Upper lobe of right lung (tissue), 1 donor: Measurements from ENCODE around the gene PSAP. TPM values are rescaled to one million over a fixed set of nuclear protein-coding genes. Genes with fewer than 3 reads are reported as not detected.
"Not testable (repeated sequence)": the region's sequence is repeated elsewhere in the genome, so short reads cannot be mapped to it uniquely, and the experiment has no call there.

Experiments used
- ATAC-seq: fragments of 200-7000 bp; cut with Tn5 transposase; one replicate; pipeline ENCODE4 v1.9.1; 2020; ENCODE audit warnings: mild to moderate bottlenecking, moderate library complexity
- DNase-seq: peaks from one replicate; pipeline ENCODE4 v3.0.0-alpha.2; 2020
- H3K27ac ChIP-seq: fragments of 200-600 bp; one replicate; pipeline ENCODE4 v1.8.0; 2022
- H3K27me3 ChIP-seq: fragments of 200-600 bp; one replicate; pipeline ENCODE4 v1.8.0; 2022; ENCODE audit warnings: mild to moderate bottlenecking
- H3K36me3 ChIP-seq: fragments of 200-600 bp; one replicate; pipeline ENCODE4 v1.8.0; 2022
- H3K4me1 ChIP-seq: fragments of 200-600 bp; one replicate; pipeline ENCODE4 v1.8.0; 2022
- H3K4me3 ChIP-seq: fragments of 200-600 bp; one replicate; pipeline ENCODE4 v1.8.0; 2022; ENCODE audit warnings: mild to moderate bottlenecking
- H3K9me3 ChIP-seq: fragments of 200-600 bp; one replicate; pipeline ENCODE4 v1.8.0; 2022
- CTCF ChIP-seq: fragments of 200-600 bp; IDR thresholded peaks from one replicate; pipeline ENCODE4 v1.8.0; 2022; ENCODE audit warnings: antibody characterized with exemption
- intact Hi-C: fragments of 100-400 bp; cut with DNase I; formaldehyde crosslinking; loops from one replicate; pipeline ENCODE4 v1.11.0; 2022
- total RNA-seq: library from RNA; stranded (reverse); fragmentation: NEBNext Ultra II Directional; extraction: Animal tissue kit (Norgen Biotek cat#: 25700); gene quantifications from one replicate; pipeline ENCODE4 v1.2.1, GENCODE V29; 2021
- donor health status: DM: no; HTN: yes; CAD: no; lungs with severe emphysema.

The PSAP gene
- total RNA-seq, 1 donor from 2014 or later, result 1,464 TPM

- intact Hi-C loops, result no loop called here
- H3K27ac ChIP-seq, result no peak overlapping the region
- no peak overlapping the region for H3K4me3 ChIP-seq
- H3K9me3 ChIP-seq, result no peaks in the 10 kb centered on the region
- DNase-seq (no peak), ATAC-seq (no peak)
- TF ChIP-seq CTCF, result no peak
- H3K36me3 ChIP-seq, result no peaks in the 10 kb centered on the region
- H3K4me1 ChIP-seq, result peaks cover 21% of the 10 kb centered on the region
- H3K27me3 ChIP-seq, result no peaks in the 10 kb centered on the region
Measured at GRCh38 chr10:71856619-71857018, 5.6 kb upstream of the PSAP start.

GRCh38 chr10:71854031-71854430 lies 3.0 kb upstream of the PSAP start:
- H3K36me3 ChIP-seq, result no peaks in the 10 kb centered on the region
- intact Hi-C loops, result no loop called here
- no peaks in the 10 kb centered on the region for H3K27me3 ChIP-seq
- ATAC-seq (no peak), DNase-seq (no peak)
- peaks cover 8% of the 10 kb centered on the region for H3K4me1 ChIP-seq
- H3K27ac ChIP-seq, result no peak overlapping the region
- H3K9me3 ChIP-seq, result no peaks in the 10 kb centered on the region
- no peak for TF ChIP-seq CTCF
- H3K4me3 ChIP-seq, result no peak overlapping the region

- DNase-seq, result peak; percentile 84
- H3K36me3 ChIP-seq, result no peaks in the 10 kb centered on the region
Measured at GRCh38 chr10:71852355-71852937, 1.4 kb upstream of the PSAP start.

GRCh38 chr10:71851465-71852095 lies 529 bp upstream of the PSAP start:
- Histone ChIP-seq H3K4me1 (peaks cover 30% of the 10 kb centered on the region), H3K27ac (peak overlapping the region; percentile 95), H3K4me3 (peak overlapping the region; percentile 100)
- ATAC-seq, DNase-seq, H3K9me3 ChIP-seq, intact Hi-C loops, H3K27me3 ChIP-seq, H3K36me3 ChIP-seq: not testable (repeated sequence)

More at GRCh38 chr10:71852355-71852937, 1.4 kb upstream of the PSAP start:
- Histone ChIP-seq H3K27me3 (no peaks in the 10 kb centered on the region), H3K4me3 (no peak overlapping the region), H3K9me3 (no peaks in the 10 kb centered on the region), H3K27ac (peak overlapping the region; percentile 95), H3K4me1 (peaks cover 23% of the 10 kb centered on the region)
- intact Hi-C loops, result no loop called here
- peak; percentile 57 for ATAC-seq
- TF ChIP-seq CTCF, result no peak

- Histone ChIP-seq H3K36me3 (no peaks in the 10 kb centered on the region), H3K27ac (peak overlapping the region; percentile 95), H3K4me3 (peak overlapping the region; percentile 100), H3K9me3 (no peaks in the 10 kb centered on the region), H3K4me1 (peaks cover 38% of the 10 kb centered on the region), H3K27me3 (no peaks in the 10 kb centered on the region)
- no peak for DNase-seq
- no peak for ATAC-seq
- intact Hi-C loops, result no loop called here
- no peak for TF ChIP-seq CTCF
Measured at GRCh38 chr10:71850021-71850742, 869 bp downstream of the PSAP start.

GRCh38 chr10:71849461-71849908 lies 1.6 kb downstream of the PSAP start:
- no peak for TF ChIP-seq CTCF
- H3K27ac ChIP-seq, result no peak overlapping the region

More at GRCh38 chr10:71849461-71849908, 1.6 kb downstream of the PSAP start:
- H3K4me1 ChIP-seq, result peaks cover 39% of the 10 kb centered on the region
- H3K9me3 ChIP-seq, result no peaks in the 10 kb centered on the region
- peak overlapping the region; percentile 100 for H3K4me3 ChIP-seq
- no peaks in the 10 kb centered on the region for H3K27me3 ChIP-seq
- intact Hi-C loops, result no loop called here
- no peak for DNase-seq
- no peaks in the 10 kb centered on the region for H3K36me3 ChIP-seq
- no peak for ATAC-seq
